ENCODE results near the gene OAS3.

OAS3 gene

DNA sequence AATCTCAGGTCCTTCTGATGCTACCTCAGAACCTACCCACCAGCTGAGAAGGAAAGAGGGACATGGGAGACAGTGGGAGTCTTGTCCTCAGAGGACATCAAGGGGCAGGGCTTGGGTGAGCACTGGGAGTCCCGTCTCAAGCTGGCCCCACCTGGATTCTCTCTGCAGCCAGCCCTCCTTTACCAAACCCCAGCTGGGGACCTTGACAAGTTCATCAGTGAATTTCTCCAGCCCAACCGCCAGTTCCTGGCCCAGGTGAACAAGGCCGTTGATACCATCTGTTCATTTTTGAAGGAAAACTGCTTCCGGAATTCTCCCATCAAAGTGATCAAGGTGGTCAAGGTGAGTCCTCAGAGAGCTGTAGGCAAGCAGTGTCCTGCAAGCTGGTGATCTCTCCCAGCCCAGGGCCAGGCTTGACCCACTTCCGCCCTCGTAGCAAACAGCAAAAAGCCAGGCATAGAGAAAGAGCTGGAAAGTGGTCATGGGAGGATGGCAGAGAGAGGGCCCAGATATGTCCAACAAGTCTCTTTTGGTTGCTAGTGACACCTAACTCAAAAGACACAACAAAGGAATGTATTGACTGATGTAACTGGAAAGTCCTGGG is 25.9 kb downstream of the OAS3 start:
- TF ChIP-seq, protein P1, sequence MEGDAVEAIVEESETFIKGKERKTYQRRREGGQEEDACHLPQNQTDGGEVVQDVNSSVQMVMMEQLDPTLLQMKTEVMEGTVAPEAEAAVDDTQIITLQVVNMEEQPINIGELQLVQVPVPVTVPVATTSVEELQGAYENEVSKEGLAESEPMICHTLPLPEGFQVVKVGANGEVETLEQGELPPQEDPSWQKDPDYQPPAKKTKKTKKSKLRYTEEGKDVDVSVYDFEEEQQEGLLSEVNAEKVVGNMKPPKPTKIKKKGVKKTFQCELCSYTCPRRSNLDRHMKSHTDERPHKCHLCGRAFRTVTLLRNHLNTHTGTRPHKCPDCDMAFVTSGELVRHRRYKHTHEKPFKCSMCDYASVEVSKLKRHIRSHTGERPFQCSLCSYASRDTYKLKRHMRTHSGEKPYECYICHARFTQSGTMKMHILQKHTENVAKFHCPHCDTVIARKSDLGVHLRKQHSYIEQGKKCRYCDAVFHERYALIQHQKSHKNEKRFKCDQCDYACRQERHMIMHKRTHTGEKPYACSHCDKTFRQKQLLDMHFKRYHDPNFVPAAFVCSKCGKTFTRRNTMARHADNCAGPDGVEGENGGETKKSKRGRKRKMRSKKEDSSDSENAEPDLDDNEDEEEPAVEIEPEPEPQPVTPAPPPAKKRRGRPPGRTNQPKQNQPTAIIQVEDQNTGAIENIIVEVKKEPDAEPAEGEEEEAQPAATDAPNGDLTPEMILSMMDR (IDR thresholded peaks at IDR 0.05): no peak
- Histone ChIP-seq H3K4me3 (no peak overlapping the region), H3K36me3 (peaks cover 3 to 68% (median 15%) of the 10 kb centered on the region in 3 donors), H3K9me3 (peaks cover 0 to 3% (median 0%) of the 10 kb centered on the region in 3 donors), H3K27me3 (no peaks in the 10 kb centered on the region), H3K4me1 (no peaks in the 10 kb centered on the region), H3K27ac (no peak overlapping the region)
- intact Hi-C loops (cut with DNase I; ENCODE audit: low total_unique reads): no loop called here
- DNase-seq: no peak

DNA sequence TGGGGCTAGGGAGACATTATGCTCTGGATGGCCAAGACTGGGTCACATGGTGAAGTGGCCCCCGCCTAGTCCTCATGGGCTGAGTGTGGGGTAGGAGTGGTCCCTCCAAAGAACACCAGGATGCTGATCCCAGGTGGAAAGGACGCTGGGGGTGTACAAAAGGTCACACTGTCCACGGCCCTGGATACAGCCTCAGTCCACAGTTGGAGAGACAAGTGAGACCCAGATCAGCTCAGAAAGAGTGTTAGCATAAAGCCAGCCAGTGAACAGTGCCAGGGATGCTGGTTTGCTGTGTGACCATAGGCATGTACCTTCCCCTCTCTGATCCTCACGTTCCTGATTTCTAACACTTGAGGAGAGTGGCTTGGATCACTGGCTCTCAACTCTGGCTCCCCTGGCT is 26.6 kb downstream of the OAS3 start:
- Histone ChIP-seq H3K27me3 (no peaks in the 10 kb centered on the region), H3K27ac (no peak overlapping the region), H3K4me1 (no peaks in the 10 kb centered on the region), H3K4me3 (no peak overlapping the region), H3K9me3 (no peaks in the 10 kb centered on the region), H3K36me3 (peaks cover 0 to 74% (median 15%) of the 10 kb centered on the region in 3 donors)
- DNase-seq: no peak
- intact Hi-C loops (cut with DNase I; ENCODE audit: low total_unique reads): no loop called here
- TF ChIP-seq, protein P1 (IDR thresholded peaks at IDR 0.05): no peak

DNA sequence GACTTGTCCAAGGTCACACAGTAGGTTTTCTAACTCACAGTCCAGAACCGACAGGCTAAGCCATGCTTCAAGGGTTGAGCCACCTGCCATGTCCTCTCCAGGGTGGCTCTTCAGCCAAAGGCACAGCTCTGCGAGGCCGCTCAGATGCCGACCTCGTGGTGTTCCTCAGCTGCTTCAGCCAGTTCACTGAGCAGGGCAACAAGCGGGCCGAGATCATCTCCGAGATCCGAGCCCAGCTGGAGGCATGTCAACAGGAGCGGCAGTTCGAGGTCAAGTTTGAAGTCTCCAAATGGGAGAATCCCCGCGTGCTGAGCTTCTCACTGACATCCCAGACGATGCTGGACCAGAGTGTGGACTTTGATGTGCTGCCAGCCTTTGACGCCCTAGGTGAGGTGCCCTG is 27.4 kb downstream of the OAS3 start:
- Histone ChIP-seq H3K4me3 (no peak overlapping the region), H3K27me3 (no peaks in the 10 kb centered on the region), H3K4me1 (no peaks in the 10 kb centered on the region), H3K9me3 (no peaks in the 10 kb centered on the region), H3K36me3 (peaks cover 0 to 80% (median 11%) of the 10 kb centered on the region in 3 donors), H3K27ac (no peak overlapping the region)
- intact Hi-C loops (cut with DNase I; ENCODE audit: low total_unique reads): no loop called here
- no peak for DNase-seq
- TF ChIP-seq, protein P1 (IDR thresholded peaks at IDR 0.05): no peak

DNA sequence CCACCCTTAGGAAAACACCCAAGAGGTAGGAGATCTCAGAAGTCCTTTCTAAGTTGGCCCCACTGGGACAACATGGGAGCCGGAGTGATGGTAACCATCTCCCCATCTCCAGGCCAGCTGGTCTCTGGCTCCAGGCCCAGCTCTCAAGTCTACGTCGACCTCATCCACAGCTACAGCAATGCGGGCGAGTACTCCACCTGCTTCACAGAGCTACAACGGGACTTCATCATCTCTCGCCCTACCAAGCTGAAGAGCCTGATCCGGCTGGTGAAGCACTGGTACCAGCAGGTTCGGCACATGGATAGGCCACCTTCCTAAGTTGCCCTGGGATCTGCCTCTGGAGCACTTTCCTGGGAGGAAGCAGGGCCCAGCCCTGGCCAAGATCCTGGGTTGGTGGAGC is 29.0 kb downstream of the OAS3 start:
- Histone ChIP-seq H3K9me3 (no peaks in the 10 kb centered on the region), H3K4me1 (no peaks in the 10 kb centered on the region), H3K27ac (no peak overlapping the region), H3K27me3 (no peaks in the 10 kb centered on the region), H3K36me3 (peaks cover 0 to 66% (median 5%) of the 10 kb centered on the region in 3 donors), H3K4me3 (no peak overlapping the region)
- no peak for DNase-seq
- TF ChIP-seq, protein P1 (IDR thresholded peaks at IDR 0.05): no peak
- intact Hi-C loops (cut with DNase I; ENCODE audit: low total_unique reads): no loop called here

DNA sequence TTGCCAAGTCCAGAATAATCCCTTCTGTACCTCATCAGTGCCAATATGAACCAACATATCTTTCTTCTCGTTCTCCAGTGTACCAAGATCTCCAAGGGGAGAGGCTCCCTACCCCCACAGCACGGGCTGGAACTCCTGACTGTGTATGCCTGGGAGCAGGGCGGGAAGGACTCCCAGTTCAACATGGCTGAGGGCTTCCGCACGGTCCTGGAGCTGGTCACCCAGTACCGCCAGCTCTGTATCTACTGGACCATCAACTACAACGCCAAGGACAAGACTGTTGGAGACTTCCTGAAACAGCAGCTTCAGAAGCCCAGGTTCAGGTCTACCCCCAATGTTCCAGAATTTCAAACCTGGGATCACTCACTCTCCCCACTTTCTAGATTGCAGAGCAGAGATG is 29.6 kb downstream of the OAS3 start:
- peaks cover 0 to 60% (median 4%) of the 10 kb centered on the region in 3 donors for H3K36me3 ChIP-seq
- intact Hi-C loops (cut with DNase I; ENCODE audit: low total_unique reads): no loop called here
- DNase-seq: no peak

More for the DNA sequence above, 29.6 kb downstream of the OAS3 start:
- Histone ChIP-seq H3K9me3 (no peaks in the 10 kb centered on the region), H3K4me1 (no peaks in the 10 kb centered on the region), H3K4me3 (no peak overlapping the region), H3K27me3 (no peaks in the 10 kb centered on the region), H3K27ac (no peak overlapping the region)
- TF ChIP-seq, protein P1 (IDR thresholded peaks at IDR 0.05): no peak
